HTR-8/SVneo (cell line): ENCODE data around the gene ABCB8.
"Not testable (repeated sequence)": the region's sequence is repeated elsewhere in the genome, so short reads cannot be mapped to it uniquely, and the experiment has no call there.

ENCODE experiments used
- DNase-seq: peaks from one replicate; pipeline ENCODE4 v3.0.0; 2011; ENCODE audit warnings: low spot score, mixed read lengths; ENCODE audit not compliant: insufficient read length
- FAIRE-seq: peaks from 2 replicates; lab custom pipeline; 2011; peaks lifted over from hg19 to GRCh38; lab: Jason Lieb, UNC

Gene ABCB8

DNA sequence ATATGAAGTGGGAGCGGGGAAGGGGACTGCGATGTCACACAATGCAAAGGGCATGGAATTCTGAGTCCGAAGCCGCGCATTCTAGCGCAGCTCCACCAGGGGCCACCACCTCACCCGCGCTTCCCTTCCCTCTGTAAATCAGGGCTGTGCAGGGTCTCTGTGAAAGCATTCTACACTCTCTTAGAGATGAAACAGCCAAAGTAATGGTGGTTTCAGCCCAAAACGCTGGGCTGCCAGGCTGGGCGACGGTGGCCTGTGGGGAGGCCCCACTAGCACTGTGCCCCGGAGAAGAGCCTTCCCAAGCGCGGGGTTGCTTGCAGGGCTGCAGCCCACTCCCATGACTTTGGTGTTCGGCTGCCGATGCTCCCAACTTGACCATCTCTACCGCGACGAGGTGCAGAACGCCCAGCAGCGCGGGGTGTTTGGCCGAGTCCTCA lies 15.3 kb upstream of the ABCB8 start:
- FAIRE-seq (no peak), DNase-seq (peak; percentile 54)

DNA sequence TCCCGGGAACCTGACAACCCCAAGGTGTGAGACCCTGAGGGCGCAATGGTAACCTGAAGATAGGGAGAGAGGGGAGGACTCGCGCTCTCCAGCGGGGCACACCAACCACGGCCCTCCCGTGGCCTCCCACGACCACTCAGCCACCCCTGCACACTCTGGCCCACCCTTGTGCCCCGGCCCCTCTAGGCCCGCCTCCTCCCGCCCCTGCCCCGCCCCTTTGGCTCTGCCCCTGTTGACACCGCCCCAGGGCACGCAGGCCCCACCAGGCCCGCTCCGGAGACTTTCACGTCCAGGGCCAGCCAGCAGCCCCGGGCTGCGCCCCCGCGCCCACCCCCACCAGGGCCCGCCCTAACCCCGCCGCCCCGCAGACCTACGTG lies 14.9 kb upstream of the ABCB8 start:
- FAIRE-seq: no peak

DNA sequence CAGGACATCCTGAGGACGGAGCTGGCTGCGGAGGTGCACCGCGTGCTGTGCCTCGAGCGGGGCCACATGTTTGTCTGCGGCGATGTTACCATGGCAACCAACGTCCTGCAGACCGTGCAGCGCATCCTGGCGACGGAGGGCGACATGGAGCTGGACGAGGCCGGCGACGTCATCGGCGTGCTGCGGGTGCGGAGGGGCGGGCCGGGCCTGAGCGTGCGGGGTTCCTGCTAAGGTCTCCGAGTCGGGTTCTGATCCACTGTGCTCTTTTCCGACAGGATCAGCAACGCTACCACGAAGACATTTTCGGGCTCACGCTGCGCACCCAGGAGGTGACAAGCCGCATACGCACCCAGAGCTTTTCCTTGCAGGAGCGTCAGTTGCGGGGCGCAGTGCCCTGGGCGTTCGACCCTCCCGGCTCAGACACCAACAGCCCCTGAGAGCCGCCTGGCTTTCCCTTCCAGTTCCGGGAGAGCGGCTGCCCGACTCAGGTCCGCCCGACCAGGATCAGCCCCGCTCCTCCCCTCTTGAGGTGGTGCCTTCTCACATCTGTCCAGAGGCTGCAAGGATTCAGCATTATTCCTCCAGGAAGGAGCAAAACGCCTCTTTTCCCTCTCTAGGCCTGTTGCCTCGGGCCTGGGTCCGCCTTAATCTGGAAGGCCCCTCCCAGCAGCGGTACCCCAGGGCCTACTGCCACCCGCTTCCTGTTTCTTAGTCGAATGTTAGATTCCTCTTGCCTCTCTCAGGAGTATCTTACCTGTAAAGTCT lies 14.3 kb upstream of the ABCB8 start:
- FAIRE-seq (no peak), DNase-seq (no peak)

More for the DNA sequence above, 14.9 kb upstream of the ABCB8 start:
- no peak for DNase-seq

DNA sequence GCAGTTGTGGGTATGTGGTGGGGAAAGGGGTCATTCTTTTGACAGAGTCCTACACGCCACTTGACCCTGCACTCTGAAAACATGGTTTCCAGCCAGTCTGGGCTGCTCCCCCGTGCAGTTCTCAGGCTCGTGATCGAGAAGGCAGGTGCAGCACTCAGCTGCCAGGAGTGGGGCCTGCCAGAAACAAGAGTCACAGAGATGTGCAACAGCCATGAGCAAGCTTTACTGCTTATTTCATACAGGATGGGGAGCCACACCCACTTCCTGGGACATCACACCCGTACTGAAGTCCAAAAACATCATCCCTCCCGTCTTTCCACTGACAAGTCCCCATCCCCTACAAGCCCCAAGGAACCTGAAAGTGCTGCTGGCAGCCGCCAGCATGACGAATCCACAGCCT lies 13.3 kb upstream of the ABCB8 start:
- FAIRE-seq (no peak), DNase-seq (no peak)

GRCh38 chr7:151015967-151016366 lies 12.3 kb upstream of the ABCB8 start:
- FAIRE-seq: no peak
- DNase-seq: no peak

DNA sequence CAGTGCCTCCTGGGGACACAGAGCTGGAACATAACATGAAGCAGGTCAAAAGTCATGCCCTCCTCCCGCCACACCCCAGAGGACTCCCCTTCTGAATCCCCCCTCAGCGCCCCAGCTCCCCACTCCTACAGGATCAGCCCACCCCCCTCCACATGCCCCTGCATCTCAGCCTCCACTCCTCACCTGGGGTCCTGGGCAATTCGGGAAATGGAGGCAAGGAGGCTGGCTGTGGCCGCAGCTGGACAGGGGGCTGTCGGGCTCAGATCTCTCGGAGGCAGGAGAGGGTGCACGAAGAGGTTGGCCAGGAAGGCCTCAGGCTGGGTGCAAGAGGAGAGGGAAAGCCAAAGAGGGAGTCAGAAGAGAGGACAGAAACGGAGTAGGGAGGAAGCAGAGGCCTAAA lies 11.7 kb upstream of the ABCB8 start:
- FAIRE-seq (no peak), DNase-seq (no peak)

GRCh38 chr7:151016942-151017341 lies 11.3 kb upstream of the ABCB8 start:
- no peak for FAIRE-seq
- DNase-seq: no peak

- no peak for FAIRE-seq
- DNase-seq: no peak
Observed at GRCh38 chr7:151017370-151017952, 10.8 kb upstream of the ABCB8 start.

DNA sequence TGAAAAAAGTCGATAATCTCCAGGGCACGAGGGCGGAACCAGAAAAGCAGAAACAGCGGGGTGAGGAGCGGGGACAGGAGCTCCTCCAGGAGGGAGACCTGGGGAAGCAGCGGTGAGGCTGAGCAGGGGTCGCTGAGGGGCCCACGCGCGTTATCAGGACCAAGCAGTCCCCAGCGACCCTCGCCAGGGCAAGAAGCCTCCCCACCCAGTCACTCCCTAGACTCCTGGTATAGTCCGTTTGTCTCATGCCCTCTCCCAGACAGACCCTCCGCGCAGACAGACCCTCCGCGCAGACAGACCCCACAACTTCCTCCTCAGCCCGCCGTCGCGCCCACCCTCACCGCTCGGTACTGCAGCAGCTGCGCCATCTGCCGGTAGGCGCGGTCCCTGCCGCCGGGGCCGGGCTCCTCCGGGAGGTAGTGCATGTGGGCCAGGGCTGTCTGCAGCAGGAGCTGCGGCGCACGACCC lies 10.3 kb upstream of the ABCB8 start:
- DNase-seq: peak; percentile 63
- FAIRE-seq: peak; percentile 44

- FAIRE-seq: no peak
- no peak for DNase-seq
Observed at GRCh38 chr7:151018421-151019129, 9.7 kb upstream of the ABCB8 start.

GRCh38 chr7:151019130-151019447 lies 9.2 kb upstream of the ABCB8 start:
- no peak for FAIRE-seq

GRCh38 chr7:151020231-151020630 lies 8.0 kb upstream of the ABCB8 start:
- DNase-seq (no peak), FAIRE-seq (no peak)

More at GRCh38 chr7:151019130-151019447, 9.2 kb upstream of the ABCB8 start:
- DNase-seq: no peak

- FAIRE-seq: no peak
Observed at GRCh38 chr7:151023232-151023631, 5.0 kb upstream of the ABCB8 start.

GRCh38 chr7:151024435-151025056 lies 3.7 kb upstream of the ABCB8 start, which contains the start of gene ATG9B:
Gene ATG9B, minus strand, starts transcription at chr7:151024494. Its CDS starts 71 bp downstream, at chr7:151024423.
- no peak for FAIRE-seq
- DNase-seq: no peak

More at GRCh38 chr7:151023232-151023631, 5.0 kb upstream of the ABCB8 start:
- DNase-seq: no peak

- DNase-seq (no peak), FAIRE-seq (no peak)
Observed at GRCh38 chr7:151025924-151026671, 2.2 kb upstream of the ABCB8 start.

GRCh38 chr7:151026771-151027727 lies 1.2 kb upstream of the ABCB8 start:
- not testable (repeated sequence) for FAIRE-seq, DNase-seq

- not testable (repeated sequence) for FAIRE-seq, DNase-seq
Observed at GRCh38 chr7:151027728-151028130, 521 bp upstream of the ABCB8 start.

GRCh38 chr7:151028948-151029501 lies 775 bp downstream of the ABCB8 start:
- FAIRE-seq (no peak), DNase-seq (no peak)
